Gastrocnemius medialis (tissue), 4 donors: ENCODE results near the gene THG1L. TPM values are rescaled to one million over a fixed set of nuclear protein-coding genes. Genes with fewer than 3 reads are reported as not detected.

Experiments
- ATAC-seq, 2 donors: fragments of 150-250 bp; one replicate each; pipeline ENCODE4 v1.9.1; 2016
- DNase-seq, 2 donors: peaks; one replicate each; pipeline ENCODE4 v3.0.0-alpha.2; 2019
- H3K27ac ChIP-seq, 4 donors: fragments of 200-600 bp; sonication (generic); 1 replicate in 1 of 4; 2 replicates in 3 of 4; pipeline ENCODE4 v1.5.1; 2016 to 2018; ENCODE audit warnings: mild to moderate bottlenecking in 2 of 4, moderate library complexity in 1 of 4
- H3K27me3 ChIP-seq, 3 donors: fragments of 200-600 bp; sonication (generic) in 2 of 3; 1 replicate in 1 of 3; 2 replicates in 2 of 3; pipeline versions ENCODE4 v1.5.1 to v1.6.0; 2016 to 2019; ENCODE audit warnings: mild to moderate bottlenecking in 1 of 3, moderate library complexity in 1 of 3
- H3K36me3 ChIP-seq, 2 donors: fragments of 200-600 bp; sonication (generic) in 1 of 2; one replicate each; pipeline ENCODE4 v1.5.1; 2017 to 2018
- H3K4me1 ChIP-seq, 2 donors: fragments of 200-600 bp; sonication (generic) in 1 of 2; one replicate each; pipeline ENCODE4 v1.5.1; 2016 to 2017; ENCODE audit warnings: mild to moderate bottlenecking in 2 of 2
- H3K4me3 ChIP-seq, 4 donors: fragments of 200-600 bp; sonication (generic) in 3 of 4; 1 replicate in 1 of 4; 2 replicates in 3 of 4; pipeline ENCODE4 v1.5.1; 2016 to 2019; ENCODE audit warnings: mild to moderate bottlenecking in 2 of 4
- H3K9me3 ChIP-seq, 3 donors: fragments of 200-600 bp; sonication (generic) in 2 of 3; 1 replicate in 1 of 3; 2 replicates in 2 of 3; pipeline ENCODE4 v1.5.1; 2016 to 2019
- POLR2A ChIP-seq, 2 donors: fragments of 450-650 bp; IDR thresholded peaks; one replicate each; pipeline ENCODE4 v1.6.1; 2017; ENCODE audit warnings: antibody characterized with exemption in 2 of 2, mild to moderate bottlenecking in 2 of 2, moderate library complexity in 2 of 2
- in situ Hi-C, 4 donors: fragments of 200-750 bp; cut with MboI; loops; one replicate each; pipeline versions ENCODE4 v1.15.0 to v1.8.0; 2017; ENCODE audit warnings: low sequenced_read_pairs in 4 of 4
- intact Hi-C: fragments of 100-400 bp; cut with DNase I; formaldehyde crosslinking; loops from one replicate; pipeline ENCODE4 v1.15.1; 2023; ENCODE audit warnings: low total_unique reads
- total RNA-seq, 4 donors: library from RNA; depleted of rRNA; stranded (reverse); fragments of >200 nt; gene quantifications; one replicate each; pipeline versions ENCODE4 v1.1.0 to v1.2.3, GENCODE V29; 2016
- TF ChIP-seq, protein P1 (sequence below), 5 experiments: fragments of 450-650 bp in 3 of 5; fragments of 200-600 bp in 2 of 5; sonication (generic) in 2 of 5; IDR thresholded peaks in 4 of 5; conservative IDR thresholded peaks in 1 of 5; 1 replicate in 4 of 5; 2 replicates in 1 of 5; pipeline ENCODE4 v1.5.1; 2016 to 2019; ENCODE audit warnings: antibody characterized with exemption in 5 of 5, mild to moderate bottlenecking in 3 of 5, moderate library complexity in 3 of 5

THG1L gene
- total RNA-seq, 4 donors from 2014 or later, result 3.5 to 9.7 (median 6.6) TPM

- Histone ChIP-seq H3K27ac (no peak overlapping the region), H3K27me3 (no peaks in the 10 kb centered on the region)
Measured at GRCh38 chr5:157778121-157778805, 47.0 kb downstream of the THG1L start.

GRCh38 chr5:157779221-157779620 lies 48.0 kb downstream of the THG1L start:
- in situ Hi-C loops (no loop called here), intact Hi-C loops (no loop called here)
- no peaks in the 10 kb centered on the region for H3K9me3 ChIP-seq
- H3K27me3 ChIP-seq, result no peaks in the 10 kb centered on the region
- no peak for TF ChIP-seq POLR2A (IDR thresholded peaks at IDR 0.05)
- TF ChIP-seq, protein P1, sequence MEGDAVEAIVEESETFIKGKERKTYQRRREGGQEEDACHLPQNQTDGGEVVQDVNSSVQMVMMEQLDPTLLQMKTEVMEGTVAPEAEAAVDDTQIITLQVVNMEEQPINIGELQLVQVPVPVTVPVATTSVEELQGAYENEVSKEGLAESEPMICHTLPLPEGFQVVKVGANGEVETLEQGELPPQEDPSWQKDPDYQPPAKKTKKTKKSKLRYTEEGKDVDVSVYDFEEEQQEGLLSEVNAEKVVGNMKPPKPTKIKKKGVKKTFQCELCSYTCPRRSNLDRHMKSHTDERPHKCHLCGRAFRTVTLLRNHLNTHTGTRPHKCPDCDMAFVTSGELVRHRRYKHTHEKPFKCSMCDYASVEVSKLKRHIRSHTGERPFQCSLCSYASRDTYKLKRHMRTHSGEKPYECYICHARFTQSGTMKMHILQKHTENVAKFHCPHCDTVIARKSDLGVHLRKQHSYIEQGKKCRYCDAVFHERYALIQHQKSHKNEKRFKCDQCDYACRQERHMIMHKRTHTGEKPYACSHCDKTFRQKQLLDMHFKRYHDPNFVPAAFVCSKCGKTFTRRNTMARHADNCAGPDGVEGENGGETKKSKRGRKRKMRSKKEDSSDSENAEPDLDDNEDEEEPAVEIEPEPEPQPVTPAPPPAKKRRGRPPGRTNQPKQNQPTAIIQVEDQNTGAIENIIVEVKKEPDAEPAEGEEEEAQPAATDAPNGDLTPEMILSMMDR (IDR thresholded peaks at IDR 0.05 in 4 of 5, conservative IDR thresholded peaks at IDR 0.05 in 1 of 5), result no peak
- DNase-seq, result no peak
- no peak overlapping the region for H3K27ac ChIP-seq
- no peak overlapping the region for H3K4me3 ChIP-seq
- ATAC-seq, result no peak
- H3K36me3 ChIP-seq, result no peaks in the 10 kb centered on the region
- no peaks in the 10 kb centered on the region for H3K4me1 ChIP-seq

More at GRCh38 chr5:157778121-157778805, 47.0 kb downstream of the THG1L start:
- Histone ChIP-seq H3K36me3 (no peaks in the 10 kb centered on the region), H3K9me3 (no peaks in the 10 kb centered on the region), H3K4me3 (no peak overlapping the region), H3K4me1 (no peaks in the 10 kb centered on the region)
- in situ Hi-C loops, result no loop called here
- intact Hi-C loops, result no loop called here
- ATAC-seq (no peak), DNase-seq (no peak)
- TF ChIP-seq, protein P1 (IDR thresholded peaks at IDR 0.05 in 4 of 5, conservative IDR thresholded peaks at IDR 0.05 in 1 of 5), result no peak

- Histone ChIP-seq H3K27me3 (no peaks in the 10 kb centered on the region), H3K4me1 (no peaks in the 10 kb centered on the region), H3K9me3 (no peaks in the 10 kb centered on the region), H3K36me3 (peaks cover 0 to 32% of the 10 kb centered on the region in 2 donors), H3K4me3 (no peak overlapping the region), H3K27ac (no peak overlapping the region)
- intact Hi-C loops, result no loop called here
- DNase-seq, result no peak
- no peak for ATAC-seq
- in situ Hi-C loops, result no loop called here
- no peak for TF ChIP-seq POLR2A (IDR thresholded peaks at IDR 0.05)
- TF ChIP-seq, protein P1 (IDR thresholded peaks at IDR 0.05 in 4 of 5, conservative IDR thresholded peaks at IDR 0.05 in 1 of 5), result no peak
Measured at GRCh38 chr5:157785801-157786200, 54.6 kb downstream of the THG1L start.

Other genes with a start within 250 kb of the THG1L start
- under 1 TPM; 0.39 to 0.97 (median 0.76) TPM for gene ADAM19, start 155.6 kb upstream of the THG1L start, total RNA-seq
- gene SOX30, start 79.0 kb upstream of the THG1L start, total RNA-seq, result not detected
- not detected for gene C5orf52, start 59.9 kb upstream of the THG1L start, total RNA-seq
- gene LSM11, start 12.3 kb downstream of the THG1L start, total RNA-seq, result 1 to 10 TPM in 3 of 4 donors, under 1 TPM in 1; 0.95 to 1.9 (median 1.2) TPM
- 100 to 1,000 TPM in 1 of 4 donors, 10 to 100 TPM in 3; 77.4 to 124 (median 85.5) TPM for gene CLINT1, start 127.7 kb downstream of the THG1L start, total RNA-seq